Germinal center (tissue), 1 donor: ENCODE data around the gene IBA57.
"Not testable (repeated sequence)": the region's sequence is repeated elsewhere in the genome, so short reads cannot be mapped to it uniquely, and the experiment has no call there.

Experiments used
- DNase-seq: peaks from one replicate; pipeline ENCODE4 v3.0.0; 2012; ENCODE audit warnings: mixed read lengths, low spot score

IBA57 gene

DNA sequence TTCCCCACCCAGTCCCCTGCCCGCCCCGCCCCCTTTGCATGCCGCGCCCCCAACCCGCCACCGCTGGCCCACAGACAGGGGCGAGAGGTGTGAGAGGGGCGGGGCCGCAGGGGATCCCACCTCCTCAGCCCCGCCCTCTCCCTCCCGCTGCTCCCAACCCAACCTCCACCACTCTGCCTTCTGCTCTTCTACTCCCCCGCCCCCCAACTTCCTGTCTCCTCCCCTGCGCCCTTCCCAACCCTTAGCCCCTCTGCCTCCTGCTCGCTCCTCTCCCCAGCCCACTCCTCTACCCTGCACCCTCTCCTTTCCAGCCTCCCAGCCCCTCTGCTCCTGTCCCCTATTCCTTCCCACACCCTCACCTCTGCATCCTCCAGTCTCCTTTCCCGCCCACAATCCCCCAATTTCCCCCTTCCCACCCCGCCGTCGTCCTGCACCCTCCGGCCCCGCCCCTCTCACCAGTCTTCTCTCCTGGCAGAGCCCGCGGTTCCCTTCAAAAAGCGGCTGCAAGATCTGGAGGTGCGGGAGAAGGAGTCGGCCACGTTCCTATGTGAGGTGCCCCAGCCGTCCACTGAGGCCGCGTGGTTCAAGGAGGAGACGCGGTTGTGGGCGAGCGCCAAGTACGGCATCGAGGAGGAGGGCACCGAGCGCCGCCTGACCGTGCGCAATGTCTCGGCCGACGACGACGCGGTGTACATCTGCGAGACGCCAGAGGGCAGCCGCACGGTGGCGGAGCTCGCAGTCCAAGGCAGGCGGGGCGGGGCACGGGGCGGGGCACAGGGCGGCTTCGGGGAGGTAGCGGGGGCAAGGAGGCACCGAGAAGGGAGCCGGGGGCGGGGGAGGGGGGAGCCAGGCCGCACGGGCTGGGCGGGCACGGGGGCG is 47.6 kb downstream of the IBA57 start:
- peak; percentile 89 for DNase-seq

DNA sequence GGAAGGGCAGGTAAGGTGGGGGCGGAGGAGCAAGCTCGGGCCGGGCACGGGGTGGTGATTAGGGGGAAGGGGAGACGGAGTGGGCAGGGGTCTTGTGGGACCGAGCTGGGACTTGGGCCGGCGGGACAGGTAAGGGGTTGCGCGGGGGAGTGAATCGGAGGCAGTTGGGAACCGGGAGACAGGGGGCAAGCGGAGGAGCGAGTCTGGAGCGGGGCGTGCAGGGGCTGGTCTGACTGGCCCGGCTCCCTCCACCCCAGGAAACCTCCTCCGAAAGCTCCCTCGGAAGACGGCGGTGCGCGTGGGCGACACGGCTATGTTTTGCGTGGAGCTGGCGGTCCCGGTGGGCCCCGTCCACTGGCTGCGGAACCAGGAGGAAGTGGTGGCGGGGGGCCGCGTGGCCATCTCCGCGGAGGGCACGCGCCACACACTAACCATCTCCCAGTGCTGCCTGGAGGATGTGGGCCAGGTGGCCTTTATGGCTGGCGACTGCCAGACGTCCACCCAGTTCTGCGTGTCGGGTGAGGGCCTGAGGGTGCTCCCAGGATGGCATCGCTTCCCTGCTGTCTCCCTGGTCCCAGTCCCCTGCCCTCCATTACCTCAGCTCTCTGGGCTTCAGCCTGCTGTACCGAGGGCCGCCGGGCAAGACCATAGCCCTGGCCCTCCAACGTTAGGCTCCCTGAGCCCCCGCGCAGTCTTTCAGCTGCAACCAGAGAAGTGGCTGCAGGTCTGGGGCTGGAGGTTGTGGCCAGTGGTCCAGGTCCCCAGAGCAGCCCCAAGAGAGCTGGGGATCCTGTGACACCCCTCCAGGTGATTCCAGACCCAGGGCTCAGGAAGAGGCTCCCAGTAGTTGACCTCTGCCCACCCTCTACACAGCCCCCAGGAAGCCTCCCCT is 48.6 kb downstream of the IBA57 start:
- no peak for DNase-seq

- DNase-seq: no peak
Observed at GRCh38 chr1:228214921-228215662, 49.5 kb downstream of the IBA57 start.

DNA sequence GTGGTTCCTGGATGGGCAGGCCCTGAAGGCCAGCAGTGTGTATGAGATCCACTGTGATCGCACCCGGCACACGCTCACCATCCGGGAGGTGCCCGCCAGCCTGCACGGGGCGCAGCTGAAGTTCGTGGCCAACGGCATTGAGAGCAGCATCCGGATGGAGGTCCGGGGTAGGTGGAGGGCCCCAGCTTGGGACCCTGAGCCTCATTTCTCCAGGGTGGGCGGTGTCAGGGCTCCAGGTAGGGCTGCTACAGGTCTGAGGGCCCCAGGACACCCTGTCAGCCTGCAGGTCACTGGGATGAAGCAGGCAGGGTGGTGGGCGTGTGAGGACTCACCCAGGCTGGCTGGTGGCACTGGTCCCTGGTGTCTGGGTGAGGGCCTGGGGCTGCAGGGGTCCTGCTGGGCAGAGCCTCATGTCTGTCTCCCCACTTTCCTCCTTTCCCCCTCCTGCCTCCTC is 50.1 kb downstream of the IBA57 start:
- no peak for DNase-seq

- DNase-seq: no peak
Observed at GRCh38 chr1:228216371-228217320, 51.0 kb downstream of the IBA57 start.

- DNase-seq: no peak
Observed at GRCh38 chr1:228217551-228218344, 52.1 kb downstream of the IBA57 start.

DNA sequence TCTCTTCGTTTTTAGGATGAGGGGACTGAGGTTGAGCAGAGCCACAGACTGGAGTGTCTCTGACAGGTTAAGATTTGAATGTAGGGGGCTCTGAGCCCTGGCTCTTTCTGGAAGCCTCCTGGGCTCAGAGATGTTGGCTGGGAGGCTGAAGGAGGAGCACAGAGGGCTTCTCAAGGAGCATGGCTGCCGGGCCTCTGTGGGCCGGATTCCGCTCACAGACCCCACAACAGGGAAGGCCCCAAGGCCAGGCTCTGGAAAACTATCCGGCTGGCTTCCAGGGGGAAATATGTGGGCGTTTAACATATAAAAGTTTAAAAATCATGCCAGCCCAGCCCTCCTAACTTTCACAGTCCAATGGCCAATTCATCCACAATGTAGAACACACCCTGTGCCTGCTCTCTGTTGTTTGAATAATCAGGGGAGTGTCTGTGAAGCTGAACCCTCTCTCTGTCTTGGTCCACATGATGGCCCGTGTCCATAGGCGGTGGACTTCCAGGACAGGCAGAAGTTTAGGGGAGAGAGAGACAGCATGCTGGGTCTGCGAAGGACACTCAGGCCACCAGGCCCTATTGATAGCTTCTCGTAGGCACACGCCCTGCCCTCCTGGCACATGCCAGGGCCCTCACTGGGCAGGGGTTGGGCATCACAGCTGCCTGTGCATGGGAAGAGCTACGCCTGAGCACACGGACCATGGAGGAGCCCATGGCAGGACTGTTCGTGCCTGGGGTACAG is 53.1 kb downstream of the IBA57 start:
- DNase-seq: no peak

GRCh38 chr1:228219245-228219961 is 53.8 kb downstream of the IBA57 start:
- DNase-seq: no peak

- DNase-seq: no peak
Observed at GRCh38 chr1:228219962-228220780, 54.6 kb downstream of the IBA57 start.

DNA sequence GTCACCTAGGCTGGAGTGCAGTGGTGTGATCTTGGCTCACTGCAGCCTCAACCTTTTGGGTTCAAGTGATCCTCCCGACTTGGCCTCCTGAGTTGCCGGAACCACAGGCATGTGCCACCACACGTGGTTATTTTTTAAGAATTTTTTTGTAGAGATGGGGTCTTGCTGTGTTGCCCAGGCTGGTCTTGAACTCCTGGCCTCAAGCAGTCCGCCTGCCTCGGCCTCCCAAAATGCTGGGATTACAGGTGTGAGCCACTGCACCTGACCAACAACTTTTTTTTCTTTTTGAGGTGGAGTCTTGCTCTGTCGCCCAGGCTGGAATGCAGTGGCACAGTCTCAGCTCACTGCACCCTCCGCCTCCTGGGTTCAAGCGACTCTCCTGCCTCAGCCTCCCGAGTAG is 55.5 kb downstream of the IBA57 start:
- not testable (repeated sequence) for DNase-seq

DNA sequence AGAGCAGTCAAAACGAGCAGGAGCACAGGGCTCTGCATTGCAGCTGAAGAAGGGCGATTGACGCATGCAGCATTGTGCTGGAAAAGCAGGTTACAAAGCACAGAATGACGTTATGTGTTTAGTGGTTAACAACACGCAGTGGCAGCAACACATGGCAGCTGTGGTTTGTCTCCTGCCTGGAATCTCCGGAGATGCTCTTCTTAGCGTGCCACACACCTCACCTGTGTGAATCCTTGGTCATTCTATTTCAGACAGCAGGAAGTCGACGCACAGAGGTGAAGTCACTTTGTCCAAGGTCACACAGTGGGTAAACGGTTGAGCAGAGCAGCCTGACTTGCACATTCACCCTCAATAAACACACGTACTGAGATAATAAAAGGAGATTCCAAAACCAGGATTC is 56.9 kb downstream of the IBA57 start:
- DNase-seq: no peak

DNA sequence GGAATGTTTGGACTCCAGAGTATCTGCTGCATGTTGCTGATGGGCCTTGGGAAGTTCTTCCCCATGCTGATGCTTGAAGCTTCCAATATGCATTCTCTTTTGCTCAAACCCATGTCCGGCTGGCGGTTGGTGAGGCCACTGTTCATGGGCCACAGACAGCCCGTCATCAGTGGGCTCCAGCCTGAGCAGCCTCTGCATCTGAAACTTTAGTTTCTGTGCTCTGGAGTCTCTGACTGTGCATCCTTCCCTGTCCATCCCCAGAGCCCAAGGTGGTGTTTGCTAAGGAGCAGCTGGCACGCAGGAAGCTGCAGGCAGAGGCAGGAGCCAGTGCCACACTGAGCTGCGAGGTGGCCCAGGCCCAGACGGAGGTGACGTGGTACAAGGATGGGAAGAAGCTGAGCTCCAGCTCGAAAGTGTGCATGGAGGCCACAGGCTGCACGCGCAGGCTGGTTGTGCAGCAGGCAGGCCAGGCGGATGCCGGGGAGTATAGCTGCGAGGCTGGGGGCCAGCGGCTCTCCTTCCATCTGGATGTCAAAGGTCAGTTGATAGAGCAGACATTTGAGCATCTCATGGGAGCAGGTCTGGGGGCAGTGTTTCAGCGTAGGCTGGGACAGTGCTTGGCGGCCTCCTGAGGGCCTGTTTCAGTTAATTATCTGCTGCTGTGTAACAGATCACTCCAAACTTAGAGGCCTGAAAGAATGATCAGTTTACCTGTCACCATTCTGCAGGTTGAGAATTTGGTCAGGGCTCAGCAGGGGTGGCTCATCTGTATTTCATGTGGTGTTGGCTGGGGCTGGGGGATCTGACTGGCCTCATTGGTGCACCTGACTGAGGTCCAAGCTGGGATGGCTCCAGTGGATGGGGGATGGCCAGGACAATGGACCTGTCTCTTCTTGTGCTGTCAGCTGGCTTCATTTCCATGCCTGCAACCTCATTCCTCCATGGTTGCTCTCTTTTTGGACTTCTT is 58.9 kb downstream of the IBA57 start:
- DNase-seq: no peak

DNA sequence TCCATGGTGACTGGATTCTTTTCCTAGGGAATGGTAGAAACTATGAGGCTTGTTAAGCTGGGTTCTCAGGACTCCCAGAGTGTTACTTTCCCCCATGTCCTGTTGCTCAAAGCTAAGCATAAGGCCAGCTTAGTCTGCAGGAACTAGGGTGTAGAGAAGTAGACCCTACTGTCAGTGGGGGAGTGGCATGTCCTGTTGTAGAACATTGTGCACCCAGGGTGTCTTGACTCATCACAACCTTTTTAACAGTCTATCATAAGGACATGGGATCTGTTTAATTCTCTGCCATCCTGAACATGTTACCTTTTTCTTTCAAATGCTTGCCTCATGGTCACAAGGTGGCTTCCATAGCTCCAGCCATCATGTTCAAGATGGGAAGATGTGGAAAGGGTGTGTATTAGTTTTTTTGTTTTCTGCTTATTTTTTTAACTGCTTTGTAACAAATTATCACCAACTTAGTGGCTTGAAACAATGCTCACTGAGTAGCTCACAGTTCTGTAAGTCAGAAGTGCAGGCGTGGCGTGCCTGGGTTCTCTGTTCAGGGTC is 59.6 kb downstream of the IBA57 start:
- no peak for DNase-seq

DNA sequence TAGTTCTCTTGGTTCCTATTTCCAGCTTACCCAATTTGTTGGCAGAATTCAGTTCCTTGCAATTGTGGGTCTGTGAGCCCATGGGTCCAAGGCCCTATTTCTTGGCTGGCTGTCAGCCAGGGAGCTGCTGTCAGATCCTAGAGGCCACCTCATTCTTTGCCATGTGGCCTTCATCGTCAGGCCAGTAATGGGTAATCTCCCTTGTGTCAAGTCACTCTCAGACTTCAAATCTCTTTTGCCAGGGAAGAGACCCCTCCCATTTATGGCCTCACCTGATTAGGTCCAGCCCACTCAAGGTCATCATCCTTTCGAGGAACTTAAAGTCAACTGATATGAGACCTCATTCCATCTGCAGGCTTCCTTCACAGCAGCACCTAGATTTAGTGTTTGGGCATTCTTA is 60.1 kb downstream of the IBA57 start:
- no peak for DNase-seq

DNA sequence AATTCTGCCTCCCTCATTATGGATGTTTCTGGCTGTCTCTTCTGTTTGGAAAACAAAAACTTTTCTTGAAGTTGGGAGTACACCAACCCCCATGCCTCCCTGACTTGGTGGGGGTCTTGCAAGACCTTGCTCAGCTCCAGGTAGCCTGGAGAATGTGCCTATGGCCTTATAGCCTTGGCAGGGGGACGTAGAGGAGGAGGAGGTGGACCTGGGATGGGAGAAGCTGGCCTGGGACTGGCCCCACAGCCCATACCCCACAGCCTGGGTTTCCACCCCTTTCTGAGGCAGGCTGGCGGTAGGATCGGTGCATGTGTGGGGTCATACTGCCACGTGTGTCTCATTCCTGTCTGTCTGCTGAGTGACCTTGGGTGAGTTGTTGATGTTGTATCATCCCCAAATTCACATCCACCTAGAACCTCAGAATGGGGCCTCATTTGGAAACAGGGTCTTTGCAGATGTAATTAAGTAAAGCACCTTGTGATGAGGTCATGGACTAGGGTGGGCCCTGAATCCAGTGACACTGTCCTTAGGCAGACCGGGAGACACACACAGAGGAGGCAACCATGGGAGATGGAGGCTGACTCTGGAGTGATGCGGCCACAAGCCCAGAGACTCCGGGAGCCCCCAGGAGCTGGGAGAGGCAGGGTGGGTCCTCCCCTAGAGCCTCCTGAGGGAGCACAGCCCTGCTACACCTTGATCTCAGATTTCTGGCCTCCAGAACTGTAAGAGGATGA is 60.7 kb downstream of the IBA57 start:
- DNase-seq: no peak
